HCT116 (cell line): Measurements from ENCODE around the gene SPEM1. TPM values are rescaled to one million over a fixed set of nuclear protein-coding genes. Genes with fewer than 3 reads are reported as not detected.

ENCODE experiments used
- ATAC-seq: fragments of 200-7000 bp; cut with Tn5 transposase; 2 replicates; pipeline ENCODE4 v1.9.1; 2020; ENCODE audit warnings: mild to moderate bottlenecking, moderate library complexity
- BruUV-seq: library from RNA; stranded (reverse); fragments of 400-500 nt; replicated peaks from 2 replicates; lab custom pipeline; 2021; lab: Mats Ljungman, UMichigan
- CTCF ChIA-PET: fragments of 300-600 bp; sonication (Branson Sonifier 250); formaldehyde crosslinking; loops from one replicate; lab custom pipeline; 2021; ENCODE audit warnings: antibody characterized with exemption; lab: Charles Lee
- POLR2A ChIA-PET: fragments of 300-600, 350-600 bp; sonication (Branson Sonifier 250); formaldehyde crosslinking; loops from one replicate; lab custom pipeline; 2021; ENCODE audit warnings: antibody characterized with exemption; lab: Charles Lee
- RAD21 ChIA-PET, 2 experiments: fragments of 300-600 bp; sonication (Branson Sonifier 250); formaldehyde crosslinking; loops; one replicate each; lab custom pipeline; 2023; ENCODE audit warnings: low total read pairs in 2 of 2; ENCODE audit not compliant: uncharacterized antibody in 2 of 2, unreplicated experiment in 2 of 2, low non-redundant PET in 1 of 2; lab: Charles Lee
- DNase-seq: peaks from one replicate; pipeline ENCODE4 v3.0.0-alpha.2; 2010; ENCODE audit warnings: low read depth, low spot score
- H2AFZ ChIP-seq: fragments of 200-600 bp; shearing (Covaris generic), sonication (generic); 2 replicates; pipeline ENCODE4 v1.6.1; 2017; ENCODE audit warnings: low read depth, mixed run types, mixed read lengths, antibody characterized with exemption, low read length; ENCODE audit not compliant: poor library complexity, severe bottlenecking
- H3K27ac ChIP-seq: 2 replicates; pipeline ENCODE4 v1.5.1; 2012; ENCODE audit warnings: low read depth, low read length
- H3K27me3 ChIP-seq: fragments of 200-600 bp; sonication (generic); 2 replicates; pipeline ENCODE4 v1.6.1; 2016; ENCODE audit warnings: mixed run types, low read length, mixed read lengths; ENCODE audit not compliant: insufficient read depth
- H3K36me3 ChIP-seq, 2 experiments: fragments of 200-500 bp in 1 of 2; fragments of 200-600 bp in 1 of 2; sonication (Bioruptor generic) in 1 of 2; sonication (generic) in 1 of 2; 2 replicates each; pipeline versions ENCODE4 v1.5.1 to v1.6.1; 2014 to 2016; ENCODE audit warnings: low read length in 2 of 2, inconsistent platforms in 1 of 2, mixed read lengths in 1 of 2, mixed run types in 1 of 2; ENCODE audit not compliant: insufficient read depth in 2 of 2, control insufficient read depth in 1 of 2
- H3K4me1 ChIP-seq, 2 experiments: fragments of 200-600 bp in 1 of 2; sonication (generic) in 1 of 2; 2 replicates each; pipeline versions ENCODE4 v1.5.1 to v1.6.1; 2012 to 2017; ENCODE audit warnings: low read length in 2 of 2, inconsistent platforms in 1 of 2, mild to moderate bottlenecking in 1 of 2, mixed read lengths in 1 of 2, mixed run types in 1 of 2, moderate library complexity in 1 of 2; ENCODE audit not compliant: insufficient read depth in 2 of 2, control insufficient read depth in 1 of 2
- H3K4me2 ChIP-seq: fragments of 200-600 bp; sonication (generic); 2 replicates; pipeline ENCODE4 v1.6.1; 2017; ENCODE audit warnings: mixed run types, low read length, mixed read lengths
- H3K4me3 ChIP-seq, 2 experiments: fragments of 200-600 bp in 1 of 2; sonication (generic) in 1 of 2; replicated peaks in 1 of 2; 2 replicates each; pipeline ENCODE4 v1.5.1; 2011 to 2016; ENCODE audit warnings: low read length in 2 of 2, control low read depth in 1 of 2, low read depth in 1 of 2, mild to moderate bottlenecking in 1 of 2, mixed read lengths in 1 of 2, mixed run types in 1 of 2
- H3K79me2 ChIP-seq: fragments of 200-600 bp; sonication (generic); 2 replicates; pipeline ENCODE4 v1.6.1; 2017; ENCODE audit warnings: mild to moderate bottlenecking, mixed run types, low read length, moderate library complexity, mixed read lengths; ENCODE audit not compliant: insufficient read depth
- H3K9ac ChIP-seq: fragments of 200-600 bp; sonication (generic); 2 replicates; pipeline ENCODE4 v1.6.1; 2016; ENCODE audit warnings: low read length, mixed read lengths
- H3K9me2 ChIP-seq: fragments of 200-600 bp; sonication (generic), shearing (Covaris generic); 2 replicates; pipeline ENCODE4 v1.6.1; 2017; ENCODE audit warnings: mixed run types, mild to moderate bottlenecking, moderate library complexity; ENCODE audit not compliant: insufficient read depth
- H3K9me3 ChIP-seq, 2 experiments: fragments of 200-500 bp in 1 of 2; fragments of 200-600 bp in 1 of 2; sonication (Bioruptor generic) in 1 of 2; sonication (generic) in 1 of 2; 2 replicates each; pipeline ENCODE4 v1.6.1; 2014 to 2017; ENCODE audit warnings: low read length in 2 of 2, mixed read lengths in 2 of 2, inconsistent platforms in 1 of 2, low read depth in 1 of 2, mild to moderate bottlenecking in 1 of 2, mixed run types in 1 of 2, moderate library complexity in 1 of 2; ENCODE audit not compliant: control insufficient read depth in 1 of 2, insufficient read depth in 1 of 2
- H4K20me1 ChIP-seq: fragments of 200-600 bp; sonication (generic), shearing (Covaris generic); 2 replicates; pipeline ENCODE4 v1.6.1; 2017; ENCODE audit warnings: mixed run types, mild to moderate bottlenecking, moderate library complexity; ENCODE audit not compliant: insufficient read depth
- ATF3 ChIP-seq: IDR thresholded peaks from 2 replicates; pipeline ENCODE4 v1.6.1; 2012
- CBX3 ChIP-seq: IDR thresholded peaks from 2 replicates; pipeline ENCODE4 v1.6.1; 2012; ENCODE audit warnings: low read depth
- CEBPB ChIP-seq: IDR thresholded peaks from 2 replicates; pipeline ENCODE4 v1.6.1; 2012; ENCODE audit warnings: low read depth
- EGR1 ChIP-seq: IDR thresholded peaks from 2 replicates; pipeline ENCODE4 v1.6.1; 2012; ENCODE audit warnings: low read depth
- ELF1 ChIP-seq: IDR thresholded peaks from 2 replicates; pipeline ENCODE4 v1.6.1; 2012; ENCODE audit warnings: low read depth, borderline replicate concordance
- EZH2 ChIP-seq: fragments of 200-600 bp; sonication (generic); IDR thresholded peaks from 2 replicates; pipeline ENCODE4 v1.6.1; 2017; ENCODE audit warnings: antibody characterized with exemption, mixed run types
- JUND ChIP-seq: IDR thresholded peaks from 2 replicates; pipeline ENCODE4 v1.6.1; 2012
- POLR2AphosphoS5 ChIP-seq: IDR thresholded peaks from 2 replicates; pipeline ENCODE4 v1.6.1; 2011; ENCODE audit warnings: mild to moderate bottlenecking, low read depth, low read length, moderate library complexity
- RAD21 ChIP-seq: IDR thresholded peaks from 2 replicates; pipeline ENCODE4 v1.6.1; 2012; ENCODE audit warnings: low read depth, mild to moderate bottlenecking
- SIN3A ChIP-seq: IDR thresholded peaks from 2 replicates; pipeline ENCODE4 v1.6.1; 2012; ENCODE audit warnings: low read depth
- SP1 ChIP-seq: IDR thresholded peaks from 2 replicates; pipeline ENCODE4 v1.6.1; 2012; ENCODE audit warnings: low read depth
- SRF ChIP-seq: IDR thresholded peaks from 2 replicates; pipeline ENCODE4 v1.6.1; 2012; ENCODE audit warnings: low read depth
- TCF7L2 ChIP-seq: IDR thresholded peaks from 2 replicates; pipeline ENCODE4 v1.7.0; 2011; ENCODE audit warnings: borderline replicate concordance, inconsistent platforms; ENCODE audit not compliant: insufficient read depth, insufficient read length; ENCODE audit errors: extremely low read depth
- YY1 ChIP-seq: IDR thresholded peaks from 2 replicates; pipeline ENCODE4 v1.6.1; 2011; ENCODE audit warnings: low read length, low read depth, moderate library complexity, mild to moderate bottlenecking; ENCODE audit not compliant: insufficient replicate concordance; ENCODE audit errors: extremely low read depth
- ZBTB33 ChIP-seq: IDR thresholded peaks from 2 replicates; pipeline ENCODE4 v1.6.1; 2011; ENCODE audit warnings: mild to moderate bottlenecking, low read length, moderate library complexity; ENCODE audit not compliant: insufficient replicate concordance; ENCODE audit errors: extremely low read depth
- ZFX ChIP-seq: fragments of 450-650 bp; IDR thresholded peaks from 2 replicates; pipeline ENCODE4 v1.6.1; 2017
- intact Hi-C: fragments of 100-400 bp; cut with micrococcal nuclease; formaldehyde crosslinking; loops from 2 replicates; pipeline ENCODE4 v1.10.0; 2022
- total RNA-seq: library from RNA; stranded (reverse); gene quantifications from one replicate; pipeline ENCODE4 v1.2.1, GENCODE V29; 2021; ENCODE audit not compliant: unreplicated experiment
- TF ChIP-seq, protein P1 (sequence below): IDR thresholded peaks from 2 replicates; pipeline ENCODE4 v1.6.1; 2012

Gene SPEM1
- total RNA-seq, 1 experiment from 2014 or later: 0.32 TPM

GRCh38 chr17:7443499-7444485 is 23.7 kb downstream of the SPEM1 start:
- Histone ChIP-seq H3K9me3 (no peaks in the 10 kb centered on the region), H3K4me3 (no peak overlapping the region), H3K9ac (no peak overlapping the region), H2AFZ (no peak overlapping the region), H3K27ac (no peak overlapping the region), H3K4me1 (peaks cover 17 to 26% of the 10 kb centered on the region in 2 experiments), H3K9me2 (no peaks in the 10 kb centered on the region), H3K36me3 (no peaks in the 10 kb centered on the region)
- ATAC-seq: no peak
- ChIA-PET CTCF (interaction anchor here (3.0 kb wide), 1 partner anchor 8 kb away, joined by 28 read pairs; the partner anchor contains the start of gene TMEM102), POLR2A (interaction anchor here (1.0 to 2.6 kb wide), 3 partner anchors 8 to 40 kb away, joined by 3 to 19 read pairs (median 8); partner anchors contain the start of genes TMEM102 and TMEM256)
- DNase-seq: no peak
- intact Hi-C loops: loop anchor here (2.0 kb wide), 2 partner anchors 41 to 117 kb away; partner anchors contain the start of genes POLR2A and SENP3
- no peak for TF ChIP-seq SRF
- TF ChIP-seq ZFX: no peak
- TF ChIP-seq ATF3: no peak
- TF ChIP-seq CBX3: no peak
- TF ChIP-seq TCF7L2: no peak
- TF ChIP-seq, protein P1, sequence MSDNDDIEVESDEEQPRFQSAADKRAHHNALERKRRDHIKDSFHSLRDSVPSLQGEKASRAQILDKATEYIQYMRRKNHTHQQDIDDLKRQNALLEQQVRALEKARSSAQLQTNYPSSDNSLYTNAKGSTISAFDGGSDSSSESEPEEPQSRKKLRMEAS: no peak
- no peak for TF ChIP-seq CEBPB
- no peak for TF ChIP-seq JUND
- no peak for TF ChIP-seq POLR2AphosphoS5
- TF ChIP-seq EZH2: no peak
- TF ChIP-seq RAD21: no peak
- no peak for TF ChIP-seq YY1
- TF ChIP-seq EGR1: no peak
- TF ChIP-seq ZBTB33: no peak
- no peak for TF ChIP-seq ELF1
- no peak for TF ChIP-seq SP1
- no peak for TF ChIP-seq SIN3A
- TF ChIP-seq, all 23 proteins: peak for 0
- Histone ChIP-seq H4K20me1 (no peaks in the 10 kb centered on the region), H3K79me2 (no peaks in the 10 kb centered on the region), H3K4me2 (peak overlapping the region; percentile 98), H3K27me3 (no peaks in the 10 kb centered on the region)
- no TSS peak for BruUV-seq
- RAD21 ChIA-PET: interaction anchor here in 1 of 2 experiments (0.8 kb wide), 1 partner anchor 8 kb away, joined by 3 read pairs; no protein-coding TSS in a partner anchor
